Left colon (tissue), 2 donors: ENCODE results near the gene HS3ST3A1. TPM values are rescaled to one million over a fixed set of nuclear protein-coding genes. Genes with fewer than 3 reads are reported as not detected.

ENCODE experiments used
- ATAC-seq: fragments of 200-7000 bp; cut with Tn5 transposase; one replicate; pipeline ENCODE4 v1.9.1; 2020; ENCODE audit warnings: mild to moderate bottlenecking, moderate library complexity
- DNase-seq, 2 donors: peaks; one replicate each; pipeline ENCODE4 v3.0.0-alpha.2; 2020
- intact Hi-C, 2 donors: fragments of 100-400 bp; cut with DNase I in 1 of 2; cut with micrococcal nuclease in 1 of 2; formaldehyde crosslinking; loops; one replicate each; pipeline versions ENCODE4 v1.11.2 to v1.14.0; 2022; cut with DNase I, micrococcal nuclease
- total RNA-seq, 2 donors: library from RNA; stranded (reverse); fragmentation: NEBNext Ultra II Directional; extraction: Animal tissue kit (Norgen Biotek cat#: 25700); gene quantifications; one replicate each; pipeline ENCODE4 v1.2.1, GENCODE V29; 2021
- donor health status: DM: no; HTN: no; CAD: no.
- donor health status: DM: yes; HTN: yes; CAD: no.

HS3ST3A1 gene
- total RNA-seq, 2 donors from 2014 or later: 0.61 to 0.92 TPM

DNA sequence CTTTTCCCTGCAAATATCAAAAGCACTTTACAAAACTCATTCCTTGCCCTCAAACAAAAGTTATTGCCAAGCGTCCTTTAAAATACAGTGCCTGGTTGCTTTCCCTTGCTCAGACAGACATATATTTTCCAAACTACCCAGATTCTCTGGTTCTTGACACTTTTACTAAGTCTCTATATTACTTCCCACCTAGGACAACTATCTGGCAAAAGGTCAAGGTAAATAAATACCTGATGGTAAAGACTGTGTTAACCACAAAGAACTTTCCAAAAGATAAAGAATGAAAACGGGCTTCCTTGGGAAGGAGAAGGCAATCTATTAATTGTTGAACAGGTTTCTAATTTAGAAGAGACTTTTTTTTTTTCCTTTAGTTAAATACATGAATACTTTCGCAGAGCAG lies 1.9 kb downstream of the HS3ST3A1 start:
- DNase-seq: no peak
- intact Hi-C loops: loop anchor here in 1 of 2 donors (5.0 to 10.0 kb wide), 5 partner anchors 65 to 1575 kb away; partner anchors contain the start of gene HS3ST3B1
- no peak for ATAC-seq

DNA sequence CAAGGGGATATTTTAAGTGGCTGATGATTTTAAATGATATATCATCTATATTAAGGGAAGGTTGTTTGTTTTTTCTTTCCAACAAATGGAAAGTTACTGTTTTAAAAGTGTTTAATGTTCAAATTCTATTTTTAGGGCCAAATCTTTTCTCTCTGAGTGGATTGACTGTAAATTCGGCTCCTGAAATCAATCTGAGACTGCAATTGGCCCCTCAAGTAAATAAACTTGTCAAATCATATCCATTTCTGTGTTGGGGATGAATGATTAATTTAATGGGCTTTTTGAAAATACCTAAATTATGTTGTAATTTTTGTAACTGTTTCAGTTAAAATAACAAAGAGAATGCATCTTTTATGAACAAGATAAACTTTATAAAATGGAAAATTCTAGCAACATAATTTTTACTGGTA lies 2.6 kb downstream of the HS3ST3A1 start:
- intact Hi-C loops: loop anchor here in 1 of 2 donors (5.0 to 10.0 kb wide), 5 partner anchors 64 to 1576 kb away; partner anchors contain the start of gene HS3ST3B1
- no peak for DNase-seq
- ATAC-seq: no peak

DNA sequence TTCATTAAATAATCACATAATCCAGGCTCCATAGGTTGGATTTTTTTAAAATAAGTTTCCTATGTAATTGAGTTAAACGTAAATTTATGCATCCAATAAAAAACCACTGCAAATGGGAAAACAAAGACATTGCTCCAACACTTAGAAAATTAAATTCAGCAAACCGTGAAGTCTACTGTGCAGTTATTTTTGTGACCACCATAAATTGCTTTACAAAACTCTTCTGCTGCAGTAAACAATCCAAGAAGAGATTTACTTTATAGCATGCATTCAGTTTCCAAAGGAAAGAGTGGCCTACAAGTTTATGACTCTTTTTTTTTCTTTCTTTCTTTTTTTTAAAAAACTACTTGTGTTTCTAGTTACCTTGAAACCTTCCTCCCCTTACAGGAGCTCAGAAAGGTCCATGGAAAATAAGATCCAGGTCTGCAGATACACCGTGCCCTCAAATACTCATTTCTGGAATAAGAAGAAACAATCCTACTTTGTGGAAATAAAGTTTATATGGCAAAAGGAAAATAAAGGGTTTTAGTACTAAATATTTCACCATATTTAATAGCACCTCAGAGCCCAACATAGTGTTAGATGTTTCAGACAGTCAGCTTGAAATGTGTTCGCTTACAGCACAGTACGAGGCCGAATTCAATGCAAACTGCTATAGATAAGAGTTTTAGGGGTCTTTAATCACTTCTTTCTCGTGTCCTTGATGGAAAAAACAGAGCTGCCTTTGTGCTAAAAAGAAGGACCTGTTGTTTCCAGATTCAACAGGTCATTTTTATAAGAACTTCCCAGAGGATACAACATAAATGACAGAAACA lies 3.2 kb downstream of the HS3ST3A1 start:
- DNase-seq: no peak
- intact Hi-C loops: loop anchor here in 1 of 2 donors (5.0 to 10.0 kb wide), 5 partner anchors 64 to 1576 kb away; partner anchors contain the start of gene HS3ST3B1
- no peak for ATAC-seq

DNA sequence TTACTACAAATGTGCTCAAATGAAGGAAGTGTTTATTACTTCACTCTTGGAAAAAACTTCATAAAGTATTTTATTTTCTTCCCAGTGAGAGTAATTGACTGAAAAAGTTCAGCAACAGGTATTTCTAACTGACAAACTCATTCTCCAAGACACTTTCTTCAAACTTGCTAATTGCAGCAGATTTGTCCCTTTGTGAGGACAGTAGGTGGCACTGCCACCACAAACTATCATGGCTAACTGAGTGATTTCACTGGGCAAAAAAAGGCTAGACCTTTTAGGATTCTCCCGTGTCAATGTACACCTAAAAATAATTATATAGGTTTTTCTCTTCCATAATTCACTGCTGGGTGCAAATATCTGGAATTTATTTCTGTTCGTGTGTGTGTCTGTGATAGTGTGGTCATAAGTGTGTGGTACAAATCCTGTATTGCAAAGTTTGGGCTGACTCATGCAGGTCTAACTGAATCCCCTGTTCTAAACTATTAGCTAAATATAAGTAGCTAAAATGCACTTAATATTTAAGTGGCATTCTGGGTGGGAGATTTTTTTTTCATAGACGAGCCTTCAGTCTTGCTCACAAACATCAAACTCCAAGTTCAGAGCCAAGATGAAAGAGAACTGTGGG lies 3.9 kb downstream of the HS3ST3A1 start:
- DNase-seq (peak in 1 of 2 donors; percentile 30), ATAC-seq (peak; percentile 58)
- intact Hi-C loops: loop anchor here in 1 of 2 donors (5.0 to 10.0 kb wide), 5 partner anchors 63 to 1577 kb away; partner anchors contain the start of gene HS3ST3B1

DNA sequence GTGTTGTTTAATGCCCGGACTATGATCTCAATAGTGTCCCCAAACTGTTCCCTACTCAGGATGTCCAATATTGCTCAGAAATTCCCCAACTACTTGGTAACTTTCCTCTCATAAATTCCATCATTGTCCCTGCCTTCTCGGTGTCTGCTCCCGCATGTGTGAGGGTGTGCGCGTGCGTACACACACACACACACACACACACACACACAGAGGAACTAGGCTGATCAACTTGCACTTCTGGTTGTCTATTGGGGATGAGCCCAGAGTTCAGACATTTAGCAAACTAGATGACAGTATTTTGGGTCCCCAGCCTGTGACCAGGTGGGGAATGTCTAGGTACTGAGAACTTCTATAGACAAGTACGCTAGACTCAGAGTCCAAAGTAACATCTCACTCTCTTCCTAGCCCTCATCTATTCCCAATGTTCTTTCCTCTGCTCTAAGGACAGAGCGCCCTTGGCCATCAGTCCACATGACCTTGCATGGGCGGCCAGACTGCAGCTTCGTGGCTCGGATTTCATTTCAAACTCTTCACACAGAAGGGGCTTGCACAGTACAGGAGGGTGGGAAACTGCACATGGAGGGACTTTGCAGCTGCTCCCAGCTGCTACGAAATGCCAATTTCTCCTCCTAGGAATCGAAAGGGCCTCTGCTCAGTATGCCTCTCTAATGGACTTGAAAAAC lies 5.3 kb downstream of the HS3ST3A1 start:
- DNase-seq (no peak), ATAC-seq (no peak)
- intact Hi-C loops: loop anchor here in 1 of 2 donors (5.0 to 10.0 kb wide), 5 partner anchors 62 to 1578 kb away; partner anchors contain the start of gene HS3ST3B1

DNA sequence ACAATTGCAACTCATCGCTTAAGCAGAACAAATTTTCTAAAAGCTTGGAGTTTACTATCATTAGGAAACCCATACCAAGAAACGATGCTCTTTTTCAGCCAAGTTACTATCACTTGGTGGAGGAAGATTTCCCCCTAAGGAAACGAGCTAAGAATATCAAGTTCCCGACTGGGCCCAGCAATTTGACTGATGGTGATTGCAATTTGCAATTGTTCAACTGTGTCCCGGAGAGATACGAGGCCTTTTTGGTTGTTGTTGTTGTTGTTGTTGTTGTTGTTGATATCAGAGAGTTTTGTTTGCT lies 6.2 kb downstream of the HS3ST3A1 start:
- DNase-seq (no peak), ATAC-seq (no peak)
- intact Hi-C loops: loop anchor here in 1 of 2 donors (5.0 to 10.0 kb wide), 5 partner anchors 61 to 1579 kb away; partner anchors contain the start of gene HS3ST3B1

DNA sequence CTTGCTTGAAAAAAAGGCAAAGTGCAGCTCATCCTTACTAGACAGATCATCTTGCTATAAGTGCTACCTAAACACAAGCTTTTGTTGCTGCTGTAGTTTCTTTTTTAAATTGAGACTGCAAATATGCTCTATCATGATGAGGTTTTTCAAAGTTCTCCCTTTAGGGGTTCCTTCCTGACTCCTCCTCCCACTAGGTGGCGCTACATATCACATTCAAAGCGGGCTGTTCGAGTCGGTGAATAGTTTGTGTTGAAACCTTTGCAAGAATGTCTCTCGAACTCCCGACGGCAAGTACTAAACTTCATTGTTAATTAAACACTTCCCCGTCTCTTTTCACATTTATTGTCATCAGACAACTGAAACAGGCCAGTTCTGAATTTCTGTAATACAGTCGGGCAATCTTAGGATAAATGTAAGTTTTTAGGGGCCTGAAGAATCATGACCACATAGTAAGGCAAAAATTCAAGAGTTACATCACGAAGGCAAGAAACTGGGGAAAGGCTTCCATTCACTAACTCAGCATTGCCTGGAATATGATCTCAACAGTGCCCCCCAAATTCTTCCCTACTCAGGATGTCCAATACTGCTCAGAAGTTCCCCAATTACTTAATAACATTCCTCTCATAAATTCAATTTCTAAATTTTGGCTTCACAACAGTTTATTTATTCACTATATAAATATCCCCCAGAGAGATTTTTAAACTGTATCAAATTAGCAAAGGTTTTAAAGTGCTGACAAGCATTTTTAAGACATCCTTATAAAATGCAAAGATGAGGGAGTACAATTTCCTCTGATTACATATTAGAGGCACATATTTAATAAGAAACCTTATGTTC lies 6.7 kb downstream of the HS3ST3A1 start:
- ATAC-seq: peak; percentile 64
- peak; percentile 49 to 74 for DNase-seq
- intact Hi-C loops: loop anchor here in 1 of 2 donors (5.0 to 10.0 kb wide), 5 partner anchors 60 to 1580 kb away; partner anchors contain the start of gene HS3ST3B1

DNA sequence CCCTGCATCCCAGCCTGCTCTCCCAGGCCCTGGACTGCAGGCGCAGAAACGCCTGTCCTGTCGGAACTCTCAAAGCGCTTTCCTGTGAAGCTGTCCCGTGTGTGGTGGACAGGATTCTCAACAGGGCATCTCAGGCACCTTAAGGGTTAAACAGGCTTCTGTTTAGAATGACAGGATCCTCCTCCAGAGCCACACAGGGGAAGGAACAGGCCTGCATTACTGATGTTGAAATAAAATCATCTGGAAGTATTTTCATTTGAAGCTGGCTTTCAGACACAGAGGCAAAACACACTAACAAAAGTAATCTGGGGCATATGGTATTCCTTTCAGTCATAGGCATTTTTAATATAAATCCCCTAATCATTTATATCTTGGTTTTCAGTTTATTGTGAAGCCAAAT lies 7.4 kb downstream of the HS3ST3A1 start:
- DNase-seq: no peak
- no peak for ATAC-seq
- intact Hi-C loops: loop anchor here in 1 of 2 donors (10.0 kb wide), 4 partner anchors 60 to 1580 kb away; no protein-coding TSS in a partner anchor

DNA sequence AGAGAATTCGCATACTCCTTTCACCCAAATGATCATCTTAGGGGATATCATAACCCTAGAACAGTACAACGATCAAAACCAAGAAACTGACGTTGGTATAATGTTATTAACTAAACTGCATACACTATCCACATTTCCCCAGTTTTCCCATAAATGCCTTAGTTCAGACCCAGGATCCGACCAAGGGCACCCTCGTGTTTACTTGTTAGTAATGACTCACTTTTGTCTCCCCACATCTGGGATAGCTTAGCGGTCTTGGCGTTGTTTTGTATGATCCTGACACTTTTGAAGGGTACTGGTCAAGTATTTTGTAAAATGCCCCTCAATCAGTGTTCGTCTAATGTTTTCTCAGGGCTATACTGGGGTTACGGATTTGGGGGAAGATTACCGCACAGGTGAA lies 8.0 kb downstream of the HS3ST3A1 start:
- ATAC-seq (no peak), DNase-seq (no peak)
- intact Hi-C loops: loop anchor here in 1 of 2 donors (10.0 kb wide), 4 partner anchors 59 to 1581 kb away; no protein-coding TSS in a partner anchor

DNA sequence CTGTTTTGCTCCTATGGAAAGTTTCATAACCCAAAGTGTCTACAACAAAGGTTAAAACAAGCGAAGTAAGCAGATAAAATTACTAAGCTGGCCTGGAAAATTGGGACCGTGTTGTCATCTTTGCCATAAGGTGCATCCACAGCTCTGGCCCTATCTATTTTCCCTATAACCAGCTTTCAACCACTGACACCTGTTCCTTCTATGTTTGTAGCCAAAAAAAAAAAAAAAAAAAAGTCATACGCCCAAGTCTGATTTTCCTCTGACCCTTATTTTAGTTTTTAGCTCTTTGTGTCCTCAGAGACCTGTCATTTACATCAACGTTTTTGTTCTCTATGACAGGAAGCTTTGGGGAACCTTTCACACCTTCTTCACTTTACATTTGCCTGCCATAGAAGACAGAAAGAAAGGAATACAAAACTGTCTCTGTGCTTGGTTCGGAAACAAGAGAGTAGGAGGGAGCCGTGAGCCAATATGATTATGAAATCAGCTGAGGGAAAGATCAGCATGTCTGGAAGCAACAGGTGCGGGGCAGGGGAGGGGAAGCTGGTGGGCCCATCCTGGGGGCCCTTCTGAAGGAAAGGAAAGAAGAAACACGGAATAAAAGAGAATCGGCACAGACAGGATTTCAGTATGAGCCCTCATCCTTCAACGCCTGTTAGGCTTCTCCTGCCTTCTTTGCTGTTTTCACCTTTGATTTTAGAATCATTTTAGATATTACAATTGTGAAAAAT lies 8.5 kb downstream of the HS3ST3A1 start:
- intact Hi-C loops: loop anchor here in 1 of 2 donors (10.0 kb wide), 4 partner anchors 58 to 1582 kb away; no protein-coding TSS in a partner anchor
- DNase-seq (no peak), ATAC-seq (no peak)

DNA sequence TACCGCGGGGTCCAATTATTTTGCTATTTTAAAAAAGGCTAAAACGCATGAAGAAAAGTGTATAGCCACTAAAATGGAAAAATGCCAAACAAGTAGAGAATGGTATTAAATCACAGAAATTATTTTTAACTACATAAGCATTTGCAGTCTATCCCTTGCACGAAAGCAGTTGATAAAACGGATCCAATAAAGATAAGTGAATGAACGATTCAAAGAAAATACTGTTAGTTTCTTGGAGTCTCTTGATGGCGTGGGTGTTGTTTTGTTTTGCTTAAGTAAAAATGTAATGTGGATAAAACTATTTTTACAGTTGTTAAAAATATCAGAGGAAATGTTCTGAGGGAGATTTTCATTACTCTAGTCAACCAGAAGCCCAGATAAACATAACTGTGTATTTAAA lies 9.3 kb downstream of the HS3ST3A1 start:
- intact Hi-C loops: loop anchor here in 1 of 2 donors (10.0 kb wide), 4 partner anchors 58 to 1582 kb away; no protein-coding TSS in a partner anchor
- DNase-seq (no peak), ATAC-seq (no peak)

DNA sequence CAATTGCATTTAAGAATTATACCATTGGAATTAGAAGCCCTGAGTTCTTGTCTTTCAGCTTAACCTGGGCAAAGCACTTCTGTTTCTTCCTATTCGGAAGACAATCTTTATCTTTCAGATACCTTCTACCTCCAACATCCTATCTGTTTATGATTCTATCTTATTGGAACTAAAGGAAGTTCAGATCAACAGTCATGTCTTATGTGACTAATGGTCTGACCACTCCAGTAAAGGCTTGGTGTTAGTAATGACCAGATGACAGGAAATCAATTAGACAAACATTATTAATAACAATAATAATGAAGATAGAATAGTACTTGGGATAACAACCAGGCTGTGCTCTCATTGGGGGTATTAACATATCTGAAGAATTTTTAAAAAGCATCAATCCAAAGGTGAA lies 11.3 kb downstream of the HS3ST3A1 start:
- ATAC-seq (no peak), DNase-seq (no peak)
- intact Hi-C loops: loop anchor here in 1 of 2 donors (10.0 kb wide), 4 partner anchors 56 to 1584 kb away; no protein-coding TSS in a partner anchor

DNA sequence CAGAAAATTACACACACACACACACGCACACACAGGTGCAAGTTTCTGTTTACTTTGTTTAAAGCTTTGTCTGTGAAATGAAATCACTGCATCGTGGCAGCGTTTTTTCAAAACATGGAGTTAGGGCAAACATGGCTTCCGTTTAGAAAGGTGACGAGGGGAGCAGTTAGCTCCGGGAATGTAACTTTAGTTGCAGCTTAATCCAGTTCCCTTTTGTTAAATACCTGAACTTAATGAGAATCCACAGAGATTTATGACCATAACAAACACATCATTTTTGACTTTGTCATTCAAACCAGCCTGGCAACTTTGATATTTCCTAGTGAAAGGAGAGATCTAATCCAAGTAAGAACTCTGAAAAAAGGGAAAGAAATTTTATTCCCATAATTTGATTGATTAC lies 12.1 kb downstream of the HS3ST3A1 start:
- DNase-seq (no peak), ATAC-seq (no peak)
- intact Hi-C loops: loop anchor here in 1 of 2 donors (10.0 kb wide), 4 partner anchors 55 to 1585 kb away; no protein-coding TSS in a partner anchor

DNA sequence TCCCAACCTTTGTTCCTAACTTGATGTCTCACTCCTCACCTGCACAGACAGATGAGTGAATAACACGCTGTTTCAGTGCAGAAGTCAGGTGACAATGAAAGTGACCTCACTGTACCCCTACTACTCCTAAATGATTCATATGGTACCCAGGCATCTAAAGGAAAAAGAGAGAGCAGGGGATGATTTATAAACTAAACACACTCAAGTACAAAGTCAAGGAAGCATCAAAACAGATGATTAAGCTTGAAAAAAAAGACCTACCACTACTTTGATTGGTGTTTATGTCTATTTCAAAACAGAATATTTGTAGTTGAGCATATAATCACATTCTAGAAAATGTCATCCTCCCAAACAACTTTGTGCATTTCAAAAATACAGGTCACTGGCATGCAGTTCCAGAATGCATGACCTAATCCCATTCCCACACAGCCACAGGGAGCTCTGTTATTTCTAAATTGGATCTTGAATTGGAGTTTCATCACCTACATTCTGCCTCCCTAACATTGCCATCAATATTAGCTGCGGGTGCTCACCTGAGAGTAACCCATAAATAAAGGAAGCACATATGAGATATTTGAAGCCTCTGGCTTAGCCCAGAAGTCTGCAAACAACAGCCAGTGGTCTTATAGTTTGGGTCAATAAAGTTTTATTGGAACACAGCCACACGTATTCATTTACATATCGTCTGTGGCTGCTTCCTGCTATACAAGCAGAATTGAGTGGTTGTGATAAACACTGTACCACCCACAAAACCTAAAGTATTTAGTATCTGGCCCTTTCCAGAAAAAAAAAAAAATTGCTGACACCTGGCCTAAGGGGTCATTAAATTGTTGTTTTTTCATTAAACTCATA lies 14.0 kb downstream of the HS3ST3A1 start:
- ATAC-seq (no peak), DNase-seq (no peak)
- intact Hi-C loops: no loop called here

DNA sequence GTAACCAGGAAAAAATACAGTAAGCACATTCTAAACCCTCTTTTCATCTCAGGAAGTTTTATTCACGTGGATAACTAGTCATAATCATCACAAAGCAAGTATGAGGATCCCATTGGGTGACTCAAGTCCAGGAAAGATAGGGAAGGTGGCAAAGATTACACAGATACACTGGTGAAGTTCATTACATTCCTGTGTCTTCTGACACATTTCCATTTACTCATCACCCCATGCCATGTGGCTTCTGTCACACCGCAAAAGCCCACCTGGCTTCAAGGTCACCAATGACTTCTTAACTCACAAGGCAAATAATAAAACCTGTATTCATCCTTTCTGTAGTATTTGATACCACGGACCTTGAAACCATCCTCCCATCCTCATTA lies 17.0 kb downstream of the HS3ST3A1 start:
- intact Hi-C loops: no loop called here
- ATAC-seq (no peak), DNase-seq (no peak)

DNA sequence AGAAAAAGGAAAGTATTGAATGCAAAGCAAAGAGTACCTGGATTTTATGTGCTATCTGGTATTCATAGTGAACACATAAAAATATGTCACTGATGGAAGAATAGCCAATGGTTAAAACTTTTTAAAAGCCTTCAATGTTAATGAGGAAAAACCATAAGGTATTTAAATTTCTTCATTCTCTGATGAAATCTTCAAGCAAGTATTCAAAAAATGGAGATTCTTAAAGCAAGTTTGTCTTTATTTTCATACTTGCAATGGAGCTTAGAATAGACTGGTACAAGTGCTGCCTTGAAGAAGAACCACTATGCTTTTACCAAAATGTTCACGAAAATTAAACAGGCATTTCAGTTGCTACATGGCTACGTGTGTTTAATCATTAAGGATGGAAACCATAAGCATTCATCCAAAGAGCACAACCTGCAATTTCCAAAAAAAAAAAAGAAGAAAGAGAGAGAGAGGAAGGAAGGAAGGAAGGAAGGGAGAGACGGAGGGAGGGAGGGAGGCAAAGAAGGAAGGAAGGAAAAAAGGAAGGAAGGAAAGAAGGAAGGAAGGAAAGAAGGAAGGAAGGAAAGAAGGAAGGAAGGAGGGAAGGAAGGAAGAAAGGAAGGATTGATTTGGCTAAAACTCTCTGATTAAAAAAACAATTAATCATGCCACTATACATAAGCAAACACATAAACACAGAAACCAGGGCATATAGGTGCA lies 17.6 kb downstream of the HS3ST3A1 start:
- intact Hi-C loops: no loop called here

More for the DNA sequence above, 17.6 kb downstream of the HS3ST3A1 start:
- ATAC-seq: no peak
- DNase-seq: no peak
